Naive B cell (primary cell): ENCODE results near the gene SYT9. TPM values are rescaled to one million over a fixed set of nuclear protein-coding genes. Genes with fewer than 3 reads are reported as not detected.
A peak's percentile ranks its signal among the peaks of the same experiment; 100 is the strongest.

ENCODE experiments used
- ATAC-seq, 2 donors: fragments of 150-1000 bp; cut with Tn5 transposase; 2 replicates each; pipeline ENCODE4 v1.10.0; 2021; ENCODE audit warnings: low read depth in 2 of 2, mild to moderate bottlenecking in 2 of 2, moderate library complexity in 2 of 2
- DNase-seq: peaks from one replicate; pipeline ENCODE4 v3.0.0; 2022
- H3K27ac Mint-ChIP-seq, 6 donors: one replicate each; pipeline ENCODE4 v1.8.0; 2020 to 2022; ENCODE audit warnings: mild to moderate bottlenecking in 6 of 6, mixed read lengths in 6 of 6, moderate library complexity in 5 of 6, inconsistent platforms in 2 of 6
- H3K27me3 Mint-ChIP-seq, 3 donors: one replicate each; pipeline ENCODE4 v1.8.0; 2021 to 2022; ENCODE audit warnings: mixed read lengths in 3 of 3, mild to moderate bottlenecking in 1 of 3
- H3K36me3 Mint-ChIP-seq, 2 donors: one replicate each; pipeline ENCODE4 v1.8.0; 2020 to 2022; ENCODE audit warnings: mixed read lengths in 2 of 2, inconsistent platforms in 1 of 2, mild to moderate bottlenecking in 1 of 2
- H3K4me1 Mint-ChIP-seq, 3 donors: one replicate each; pipeline ENCODE4 v1.8.0; 2020 to 2022; ENCODE audit warnings: mixed read lengths in 3 of 3, inconsistent platforms in 1 of 3, mild to moderate bottlenecking in 1 of 3, moderate library complexity in 1 of 3
- H3K4me3 Mint-ChIP-seq, 8 donors: one replicate each; pipeline ENCODE4 v1.8.0; 2020 to 2022; ENCODE audit warnings: mild to moderate bottlenecking in 8 of 8, mixed read lengths in 8 of 8, moderate library complexity in 8 of 8, inconsistent platforms in 2 of 8
- H3K9me3 Mint-ChIP-seq, 7 donors: one replicate each; pipeline ENCODE4 v1.8.0; 2020 to 2022; ENCODE audit warnings: mixed read lengths in 7 of 7, mild to moderate bottlenecking in 5 of 7, inconsistent platforms in 2 of 7, moderate library complexity in 1 of 7
- polyA plus RNA-seq, 6 donors: library from polyadenylated mRNA; unstranded; fragments of 300-500 nt; fragmentation: Illumina TruSeq; gene quantifications; one replicate each; pipeline ENCODE4 v1.2.3, GENCODE V29; 2021; ENCODE audit warnings: low read depth in 6 of 6

Gene SYT9
- polyA plus RNA-seq, 6 donors from 2014 or later, result not detected

- H3K27me3 Mint-ChIP-seq, result no peaks in the 10 kb centered on the region
- peak; percentile 82 to 91 for ATAC-seq
- DNase-seq, result peak; percentile 75
- peak overlapping the region in 7 of 8 donors; percentile 1 to 80 (median 71) for H3K4me3 Mint-ChIP-seq
- peaks cover 47 to 82% (median 76%) of the 10 kb centered on the region in 3 donors for H3K4me1 Mint-ChIP-seq
- H3K27ac Mint-ChIP-seq, result peak overlapping the region; percentile 95 to 100 (median 97)
- H3K9me3 Mint-ChIP-seq, result peaks cover 0 to 3% (median 0%) of the 10 kb centered on the region in 7 donors
- no peaks in the 10 kb centered on the region for H3K36me3 Mint-ChIP-seq
Observed at GRCh38 chr11:7495882-7496551, 244.3 kb downstream of the SYT9 start.

- Mint-ChIP-seq H3K36me3 (no peaks in the 10 kb centered on the region), H3K4me1 (peaks cover 44 to 65% (median 61%) of the 10 kb centered on the region in 3 donors), H3K27me3 (no peaks in the 10 kb centered on the region), H3K27ac (peak overlapping the region in 5 of 6 donors; percentile 57 to 98 (median 95)), H3K4me3 (peak overlapping the region in 6 of 8 donors; percentile 5 to 68 (median 37)), H3K9me3 (peaks cover 0 to 3% (median 0%) of the 10 kb centered on the region in 7 donors)
- DNase-seq (no peak), ATAC-seq (peak in 1 of 2 donors; percentile 29)
Observed at GRCh38 chr11:7498193-7498592, 246.5 kb downstream of the SYT9 start.

DNA sequence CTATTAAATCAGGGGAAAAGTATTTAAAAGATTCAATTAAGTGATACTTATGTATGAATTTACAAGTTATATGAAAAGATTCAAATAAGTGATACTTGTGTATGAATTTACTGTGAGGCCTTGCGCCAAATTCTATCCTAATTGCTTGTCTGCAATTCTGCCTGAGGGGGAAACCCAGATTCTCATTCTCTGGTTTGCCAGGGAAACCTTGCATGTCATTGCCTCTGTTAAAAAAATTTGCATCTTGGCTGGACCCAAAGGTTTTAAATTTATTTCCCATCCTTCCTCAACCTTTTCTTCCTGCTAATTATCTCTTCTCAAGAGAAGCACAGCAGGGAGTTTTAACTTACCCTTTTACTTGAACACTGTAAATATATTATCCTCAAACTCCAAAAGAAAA is 247.4 kb downstream of the SYT9 start:
- peaks cover 0 to 3% (median 0%) of the 10 kb centered on the region in 7 donors for H3K9me3 Mint-ChIP-seq
- DNase-seq (no peak), ATAC-seq (no peak)
- no peaks in the 10 kb centered on the region for H3K36me3 Mint-ChIP-seq
- peak overlapping the region in 4 of 6 donors; percentile 48 to 96 (median 64) for H3K27ac Mint-ChIP-seq
- H3K4me3 Mint-ChIP-seq, result no peak overlapping the region
- H3K27me3 Mint-ChIP-seq, result no peaks in the 10 kb centered on the region
- peaks cover 36 to 56% (median 54%) of the 10 kb centered on the region in 3 donors for H3K4me1 Mint-ChIP-seq

GRCh38 chr11:7500251-7500650 is 248.5 kb downstream of the SYT9 start:
- peaks cover 0 to 3% (median 0%) of the 10 kb centered on the region in 7 donors for H3K9me3 Mint-ChIP-seq
- H3K27me3 Mint-ChIP-seq, result no peaks in the 10 kb centered on the region
- DNase-seq, result no peak
- peaks cover 27 to 47% (median 43%) of the 10 kb centered on the region in 3 donors for H3K4me1 Mint-ChIP-seq
- H3K4me3 Mint-ChIP-seq, result no peak overlapping the region
- no peak for ATAC-seq
- H3K36me3 Mint-ChIP-seq, result no peaks in the 10 kb centered on the region
- peak overlapping the region in 2 of 6 donors; percentile 7 to 9 for H3K27ac Mint-ChIP-seq

DNA sequence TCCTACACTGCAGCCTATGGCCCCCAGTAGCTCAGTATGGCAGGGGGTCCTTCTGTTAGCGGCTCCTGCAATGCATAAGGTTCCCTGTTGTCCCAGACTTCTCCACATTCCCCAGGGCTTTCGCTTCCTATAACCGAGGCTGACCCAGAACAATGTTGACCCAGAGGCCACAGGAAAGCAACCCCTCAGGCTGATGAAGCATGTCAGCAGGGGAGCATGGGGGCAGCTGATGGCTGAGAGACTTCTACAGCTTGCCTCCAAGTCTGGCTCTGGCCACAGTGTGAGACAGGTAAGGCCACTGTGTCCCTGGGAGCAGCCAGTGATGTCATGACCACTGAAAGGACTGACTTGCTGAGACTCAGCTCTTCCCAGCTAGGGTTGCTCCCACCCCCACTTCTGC is 249.5 kb downstream of the SYT9 start:
- DNase-seq (no peak), ATAC-seq (no peak)
- H3K4me3 Mint-ChIP-seq, result no peak overlapping the region
- H3K4me1 Mint-ChIP-seq, result peaks cover 23 to 47% (median 43%) of the 10 kb centered on the region in 3 donors
- peaks cover 0 to 3% (median 0%) of the 10 kb centered on the region in 7 donors for H3K9me3 Mint-ChIP-seq
- H3K27me3 Mint-ChIP-seq, result no peaks in the 10 kb centered on the region
- no peak overlapping the region for H3K27ac Mint-ChIP-seq
- peaks cover 0 to 1% of the 10 kb centered on the region in 2 donors for H3K36me3 Mint-ChIP-seq

DNA sequence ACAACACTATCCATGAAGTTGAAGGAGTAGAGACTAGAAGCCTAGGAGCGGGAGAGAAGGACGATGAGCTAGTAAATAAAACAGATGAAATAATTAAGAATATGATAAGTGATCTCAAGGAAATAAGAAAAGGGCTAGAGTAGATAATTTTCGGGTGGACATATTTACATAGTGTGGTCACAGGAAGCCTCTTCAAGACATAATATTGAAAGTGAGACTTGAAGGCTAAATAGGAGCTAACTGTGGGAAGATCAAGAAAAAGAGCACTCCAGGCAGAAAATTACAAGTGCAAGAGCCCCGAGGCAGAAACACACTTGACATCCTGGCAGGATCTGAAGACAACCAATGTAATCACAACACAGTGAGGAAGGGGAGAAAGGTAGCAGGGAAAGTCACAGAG is 250.2 kb downstream of the SYT9 start:
- Mint-ChIP-seq H3K4me1 (peaks cover 25 to 47% (median 45%) of the 10 kb centered on the region in 3 donors), H3K36me3 (peaks cover 0 to 7% of the 10 kb centered on the region in 2 donors), H3K27me3 (no peaks in the 10 kb centered on the region), H3K4me3 (no peak overlapping the region), H3K9me3 (no peaks in the 10 kb centered on the region), H3K27ac (no peak overlapping the region)
- DNase-seq, result no peak
- no peak for ATAC-seq

DNA sequence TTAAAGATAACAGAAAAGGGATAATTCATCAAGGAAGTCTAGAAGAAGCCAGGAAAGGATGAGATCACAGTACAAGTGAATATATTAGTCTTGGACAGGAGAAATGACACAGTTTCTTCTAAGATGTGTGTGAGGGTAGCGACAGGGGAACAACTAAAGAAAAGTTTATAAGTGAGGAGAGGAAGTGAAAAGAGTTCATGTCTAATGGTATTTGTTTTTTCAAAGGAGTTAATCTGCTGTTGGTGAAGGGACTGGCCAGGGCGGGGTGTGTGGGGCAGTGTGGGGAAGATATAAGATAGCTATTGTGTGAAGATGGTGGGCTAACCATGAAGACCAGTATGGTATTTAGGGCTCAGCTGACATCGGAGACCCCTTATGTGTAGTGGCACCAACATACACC is 254.5 kb downstream of the SYT9 start:
- peaks cover 0 to 10% of the 10 kb centered on the region in 2 donors for H3K36me3 Mint-ChIP-seq
- H3K27me3 Mint-ChIP-seq, result no peaks in the 10 kb centered on the region
- peak overlapping the region in 4 of 8 donors; percentile 5 to 45 (median 14) for H3K4me3 Mint-ChIP-seq
- no peaks in the 10 kb centered on the region for H3K9me3 Mint-ChIP-seq
- H3K4me1 Mint-ChIP-seq, result peaks cover 31 to 45% (median 37%) of the 10 kb centered on the region in 3 donors
- peak overlapping the region; percentile 5 to 61 (median 42) for H3K27ac Mint-ChIP-seq
- DNase-seq, result no peak
- ATAC-seq, result peak; percentile 35 to 38

GRCh38 chr11:7508087-7508486 is 256.4 kb downstream of the SYT9 start:
- Mint-ChIP-seq H3K4me1 (peaks cover 46 to 57% (median 55%) of the 10 kb centered on the region in 3 donors), H3K36me3 (peaks cover 0 to 10% of the 10 kb centered on the region in 2 donors), H3K9me3 (no peaks in the 10 kb centered on the region), H3K4me3 (no peak overlapping the region), H3K27ac (no peak overlapping the region), H3K27me3 (no peaks in the 10 kb centered on the region)
- no peak for DNase-seq
- no peak for ATAC-seq

GRCh38 chr11:7509966-7510365 is 258.3 kb downstream of the SYT9 start:
- Mint-ChIP-seq H3K4me1 (peaks cover 51 to 65% (median 65%) of the 10 kb centered on the region in 3 donors), H3K36me3 (peaks cover 0 to 10% of the 10 kb centered on the region in 2 donors), H3K4me3 (peak overlapping the region in 2 of 8 donors; percentile 5 to 65), H3K27ac (peak overlapping the region in 2 of 6 donors; percentile 80 to 87), H3K27me3 (no peaks in the 10 kb centered on the region), H3K9me3 (no peaks in the 10 kb centered on the region)
- DNase-seq, result no peak
- no peak for ATAC-seq

GRCh38 chr11:7511401-7511800 is 259.7 kb downstream of the SYT9 start:
- DNase-seq, result no peak
- H3K27ac Mint-ChIP-seq, result peak overlapping the region in 5 of 6 donors; percentile 87 to 100 (median 99)
- no peaks in the 10 kb centered on the region for H3K27me3 Mint-ChIP-seq
- no peak for ATAC-seq
- H3K36me3 Mint-ChIP-seq, result peaks cover 0 to 7% of the 10 kb centered on the region in 2 donors
- peaks cover 55 to 66% (median 65%) of the 10 kb centered on the region in 3 donors for H3K4me1 Mint-ChIP-seq
- H3K4me3 Mint-ChIP-seq, result peak overlapping the region in 6 of 8 donors; percentile 88 to 98 (median 96)
- no peaks in the 10 kb centered on the region for H3K9me3 Mint-ChIP-seq

DNA sequence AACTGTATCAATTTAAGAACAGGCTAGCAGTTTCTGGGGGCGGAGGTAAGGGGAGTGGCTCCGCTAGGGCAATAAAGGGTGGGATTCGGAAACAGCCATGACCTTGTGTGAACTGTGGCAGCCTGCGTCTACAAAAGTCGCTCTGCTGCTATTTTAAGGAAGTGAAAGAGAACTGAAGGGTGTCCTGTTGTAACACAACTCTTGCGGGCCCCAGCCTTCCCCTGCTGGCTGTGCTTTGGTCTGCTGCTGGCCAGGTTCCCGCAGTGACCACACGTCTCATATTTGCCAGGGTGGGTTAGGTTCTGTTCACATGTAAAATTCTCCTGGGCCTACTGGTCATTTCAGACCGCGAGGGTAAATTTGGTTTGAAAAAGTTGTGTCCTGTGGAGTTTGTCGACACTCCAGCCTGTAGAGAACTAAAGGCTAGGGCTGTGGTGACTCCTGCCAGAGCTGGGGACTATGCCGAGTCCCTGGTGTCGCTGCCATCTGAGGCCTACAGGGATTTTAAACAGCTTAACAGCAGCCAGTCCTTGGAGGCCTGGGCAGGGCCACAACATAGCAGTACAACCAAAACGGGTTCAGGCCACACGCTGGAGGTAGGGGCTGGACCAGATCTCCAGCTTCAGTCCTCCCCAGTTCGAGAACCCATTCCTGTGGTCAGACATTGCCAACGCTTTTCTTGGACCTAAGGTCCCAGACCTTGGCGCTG is 261.0 kb downstream of the SYT9 start:
- Mint-ChIP-seq H3K9me3 (no peaks in the 10 kb centered on the region), H3K27ac (peak overlapping the region in 5 of 6 donors; percentile 99 to 100 (median 100)), H3K27me3 (no peaks in the 10 kb centered on the region), H3K36me3 (no peaks in the 10 kb centered on the region), H3K4me3 (peak overlapping the region; percentile 88 to 98 (median 96)), H3K4me1 (peaks cover 58 to 71% (median 69%) of the 10 kb centered on the region in 3 donors)
- DNase-seq (peak; percentile 89), ATAC-seq (peak; percentile 77)

- peak within 1 kb of the TSS; percentile 88 to 98 (median 96) for H3K4me3 Mint-ChIP-seq
- ATAC-seq (peak; percentile 62 to 66), DNase-seq (peak; percentile 88)
- H3K36me3 Mint-ChIP-seq, result no peaks in the 10 kb centered on the region
- H3K9me3 Mint-ChIP-seq, result peaks cover 0 to under 1% (median 0%) of the 10 kb centered on the region in 7 donors
- peaks cover 62 to 77% (median 71%) of the 10 kb centered on the region in 3 donors for H3K4me1 Mint-ChIP-seq
- H3K27ac Mint-ChIP-seq, result peak within 1 kb of the TSS in 5 of 6 donors; percentile 99 to 100 (median 100)
- H3K27me3 Mint-ChIP-seq, result no peaks in the 10 kb centered on the region
Observed at GRCh38 chr11:7513234-7514098, 261.8 kb downstream of the SYT9 start, which contains the start of gene PPFIBP2. Gene PPFIBP2 (plus strand): TSS chr11:7513999. CDS start chr11:7549476, 35,477 bp downstream.
